Superior temporal gyrus (tissue), 1 donor: Measurements from ENCODE around the gene DNAJB2.
A peak's percentile ranks its signal among the peaks of the same experiment; 100 is the strongest.
"Not testable (repeated sequence)": the region's sequence is repeated elsewhere in the genome, so short reads cannot be mapped to it uniquely, and the experiment has no call there.

Experiments used
- DNase-seq: peaks from one replicate; pipeline ENCODE4 v3.0.0-alpha.2; 2016; ENCODE audit errors: extremely low spot score

DNAJB2 gene

GRCh38 chr2:219258942-219259341 is 20.2 kb upstream of the DNAJB2 start:
- not testable (repeated sequence) for DNase-seq

GRCh38 chr2:219261024-219261855 is 17.9 kb upstream of the DNAJB2 start:
- DNase-seq: peak; percentile 33

GRCh38 chr2:219266232-219266631 is 12.9 kb upstream of the DNAJB2 start:
- no peak for DNase-seq

DNA sequence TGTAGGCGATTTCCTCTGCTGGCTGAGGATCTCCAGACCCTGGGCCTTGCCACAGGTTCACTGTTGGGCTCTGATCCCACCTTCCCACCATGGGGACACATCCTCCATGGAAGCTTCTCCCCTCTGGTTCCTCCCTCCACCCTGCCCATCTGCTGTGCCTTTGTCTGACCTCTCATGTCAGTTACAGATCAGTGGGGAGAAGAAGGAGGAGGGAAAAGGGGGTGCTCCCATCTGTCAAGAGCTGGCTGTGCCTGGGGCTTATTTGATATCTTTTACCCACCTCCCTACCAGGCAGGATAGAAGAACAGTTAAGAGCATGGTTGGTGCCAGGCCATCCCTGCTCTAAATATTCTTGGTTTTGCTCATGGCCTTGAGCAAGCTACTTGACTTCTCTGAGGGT is 12.3 kb upstream of the DNAJB2 start:
- no peak for DNase-seq

- no peak for DNase-seq
Observed at GRCh38 chr2:219268294-219268693, 10.9 kb upstream of the DNAJB2 start.

- no peak for DNase-seq
Observed at GRCh38 chr2:219269362-219270054, 9.7 kb upstream of the DNAJB2 start.

DNA sequence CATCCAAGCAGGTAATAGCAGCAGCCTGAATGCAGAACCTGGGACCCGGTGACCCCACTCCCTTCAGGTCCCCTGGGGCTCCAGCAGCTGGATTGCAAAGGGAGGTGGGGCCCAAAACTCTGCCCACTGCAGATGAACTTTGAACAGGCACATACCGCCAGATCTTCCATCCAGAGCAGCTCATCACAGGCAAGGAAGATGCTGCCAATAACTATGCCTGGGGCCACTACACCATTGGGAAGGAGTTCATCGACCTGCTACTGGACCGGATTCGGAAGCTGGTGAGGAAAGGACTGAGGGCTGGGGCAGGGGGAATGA is 9.2 kb upstream of the DNAJB2 start:
- DNase-seq: no peak

GRCh38 chr2:219271021-219271420 is 8.1 kb upstream of the DNAJB2 start:
- no peak for DNase-seq

DNA sequence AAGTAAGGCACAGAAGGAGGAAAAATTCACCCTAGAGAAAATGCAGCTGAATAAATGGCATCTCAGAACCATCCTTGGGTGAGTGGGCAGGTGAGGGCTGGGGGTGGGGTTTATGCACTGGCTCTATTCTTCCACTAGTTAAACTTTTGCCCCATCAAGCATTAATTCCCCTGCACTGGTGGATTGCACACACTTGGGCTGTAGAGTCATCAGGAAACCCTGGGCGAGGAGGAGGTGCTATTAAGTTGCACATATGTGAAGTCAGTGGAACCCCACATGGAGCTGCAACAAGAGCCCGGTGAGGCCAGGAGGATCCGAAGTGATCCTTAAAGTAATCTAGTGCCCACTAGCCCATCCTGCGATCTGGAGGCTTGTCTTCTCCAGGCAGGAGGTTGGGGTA is 6.8 kb upstream of the DNAJB2 start:
- DNase-seq: no peak

- no peak for DNase-seq
Observed at GRCh38 chr2:219272995-219273394, 6.2 kb upstream of the DNAJB2 start.

GRCh38 chr2:219273937-219274336 is 5.2 kb upstream of the DNAJB2 start:
- no peak for DNase-seq

GRCh38 chr2:219274361-219274921 is 4.7 kb upstream of the DNAJB2 start:
- DNase-seq: no peak

DNA sequence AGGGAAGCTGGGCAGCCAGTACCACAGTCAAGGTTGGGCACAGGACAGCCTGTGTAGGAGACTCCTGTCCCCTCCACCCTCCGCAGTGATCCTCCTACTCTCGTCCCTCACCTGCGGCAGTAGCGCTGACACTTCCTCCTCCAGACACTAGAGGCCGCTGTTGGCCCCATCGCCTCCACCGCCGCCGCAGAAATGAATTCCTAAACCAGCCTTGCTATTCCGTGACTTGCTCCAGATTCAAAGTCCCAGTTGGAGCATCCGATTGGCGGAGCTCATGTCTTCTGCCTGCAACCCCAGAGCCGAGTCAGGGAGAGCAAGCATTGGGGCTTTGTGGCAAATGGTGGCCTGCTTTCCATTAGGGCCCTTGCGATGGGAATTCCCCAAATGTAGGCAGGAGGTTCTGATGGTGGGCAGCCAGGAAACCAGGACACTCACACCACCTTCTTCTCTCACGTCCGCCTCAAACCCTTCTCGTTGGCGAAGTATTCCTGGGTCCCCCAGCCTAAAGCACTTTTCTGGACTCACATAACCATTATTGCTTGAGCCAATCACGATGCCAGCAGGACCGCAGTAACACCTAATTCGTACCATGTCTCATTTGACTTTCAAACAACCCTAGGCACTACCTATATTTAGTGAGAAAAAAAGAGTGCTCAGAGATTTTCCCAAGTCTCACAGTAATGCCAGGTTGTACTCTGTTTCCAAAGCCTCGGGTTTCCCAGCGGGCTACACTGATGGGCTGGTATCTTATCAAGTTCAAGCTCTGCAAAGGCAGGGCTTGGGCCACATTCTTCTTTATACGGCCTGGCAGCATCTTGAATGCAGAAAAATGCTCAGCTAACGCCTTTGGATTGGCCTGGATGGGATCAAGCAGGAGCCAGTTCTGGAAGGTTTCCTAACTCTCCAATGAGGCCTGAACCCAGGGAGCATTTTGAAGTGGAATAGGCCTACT is 1.2 kb upstream of the DNAJB2 start:
- peak; percentile 96 for DNase-seq

DNA sequence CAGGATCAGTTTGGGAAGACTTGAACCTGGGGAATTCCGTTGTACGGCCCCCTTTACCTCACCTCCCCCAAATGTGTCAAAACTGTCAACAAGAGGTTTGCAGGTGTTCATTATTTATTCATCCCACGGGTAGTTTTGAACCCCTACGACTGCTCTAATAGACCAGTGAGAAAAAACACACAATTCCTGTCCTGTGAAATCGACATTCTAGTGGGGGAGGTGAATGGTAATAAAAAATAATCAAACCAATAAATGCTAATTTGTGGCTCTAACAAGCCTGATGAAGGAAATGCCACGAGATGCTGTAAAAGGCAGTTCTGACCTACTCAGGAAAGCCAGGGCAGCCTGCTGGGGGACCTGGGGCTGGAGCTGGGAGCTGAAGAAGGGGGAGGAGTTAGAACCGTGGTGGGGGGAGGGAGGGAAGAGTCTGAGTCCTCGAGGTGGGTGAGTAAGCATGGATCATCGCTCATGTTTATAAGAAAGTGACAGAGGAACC is 463 bp upstream of the DNAJB2 start:
- no peak for DNase-seq

GRCh38 chr2:219279916-219280516 is 850 bp downstream of the DNAJB2 start:
- DNase-seq: peak; percentile 66

- no peak for DNase-seq
Observed at GRCh38 chr2:219280651-219281050, 1.5 kb downstream of the DNAJB2 start.

DNA sequence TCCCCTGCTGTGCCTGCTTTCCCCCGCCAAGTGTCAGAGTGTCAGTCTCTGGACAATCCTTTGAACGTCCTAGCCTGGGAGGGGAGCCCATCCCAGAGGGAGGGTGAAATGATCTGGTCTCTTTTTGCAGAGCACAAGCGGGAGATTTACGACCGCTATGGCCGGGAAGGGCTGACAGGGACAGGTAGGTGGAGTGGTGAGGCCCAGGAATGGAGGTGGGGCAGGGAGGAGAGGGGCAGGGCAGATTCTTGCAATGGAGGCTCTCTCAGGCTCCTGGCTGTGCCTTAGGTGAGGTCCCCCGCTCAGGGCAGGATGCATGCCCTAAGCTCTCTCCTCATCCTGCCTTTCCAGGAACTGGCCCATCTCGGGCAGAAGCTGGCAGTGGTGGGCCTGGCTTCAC is 2.4 kb downstream of the DNAJB2 start:
- DNase-seq: no peak

DNA sequence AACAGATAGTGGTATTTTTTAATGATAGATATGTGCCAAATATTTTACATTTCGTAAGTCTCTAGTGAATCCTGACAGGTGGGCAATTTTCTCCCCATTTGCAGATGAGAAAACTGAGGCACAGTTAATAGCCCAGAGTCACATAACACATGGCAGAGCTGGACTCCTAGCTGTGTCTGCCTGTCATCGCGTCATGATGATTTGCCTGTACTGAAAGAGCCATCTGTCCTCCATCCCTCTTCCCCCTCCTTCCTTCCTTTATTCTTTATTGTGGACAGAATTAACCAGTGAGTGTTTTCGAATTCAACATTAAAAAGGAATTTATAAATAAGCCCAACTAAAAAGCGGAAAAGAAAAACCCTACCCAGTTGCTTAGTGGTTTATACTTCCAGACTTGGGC is 3.2 kb downstream of the DNAJB2 start:
- DNase-seq: peak; percentile 88

- peak; percentile 24 for DNase-seq
Observed at GRCh38 chr2:219282943-219283581, 3.9 kb downstream of the DNAJB2 start.

DNA sequence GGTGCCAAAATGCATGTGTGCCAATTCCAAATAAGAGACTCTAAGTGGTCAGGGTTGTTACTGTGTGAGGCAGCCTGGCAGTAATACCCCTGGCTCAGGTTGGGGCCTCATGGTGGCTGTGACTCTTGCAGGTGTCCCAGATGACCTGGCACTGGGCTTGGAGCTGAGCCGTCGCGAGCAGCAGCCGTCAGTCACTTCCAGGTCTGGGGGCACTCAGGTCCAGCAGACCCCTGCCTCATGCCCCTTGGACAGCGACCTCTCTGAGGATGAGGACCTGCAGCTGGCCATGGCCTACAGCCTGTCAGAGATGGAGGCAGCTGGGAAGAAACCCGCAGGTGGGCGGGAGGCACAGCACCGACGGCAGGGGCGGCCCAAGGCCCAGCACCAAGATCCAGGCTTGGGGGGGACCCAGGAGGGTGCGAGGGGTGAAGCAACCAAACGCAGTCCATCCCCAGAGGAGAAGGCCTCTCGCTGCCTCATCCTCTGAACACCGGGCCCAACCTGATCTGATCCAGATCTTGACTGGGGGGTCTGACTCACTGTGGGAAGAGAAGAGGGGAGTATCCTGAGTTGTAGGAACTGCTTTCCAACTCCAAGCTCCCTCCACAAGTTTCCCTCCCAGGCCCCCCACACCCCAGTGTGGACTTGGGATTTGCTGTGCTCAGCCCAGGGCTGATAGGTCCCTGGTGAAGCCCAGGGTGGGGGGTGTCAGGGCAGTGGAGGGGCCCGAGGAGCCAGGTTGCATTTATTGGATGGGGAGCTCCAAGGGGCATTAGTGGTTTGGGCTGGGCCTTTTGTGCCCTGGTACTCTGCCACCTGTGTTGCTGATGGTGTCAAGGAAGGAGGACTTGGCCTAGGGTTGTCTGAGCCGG is 5.6 kb downstream of the DNAJB2 start:
- DNase-seq: no peak
